ENCODE results near the gene FOXN3.
A peak's percentile ranks its signal among the peaks of the same experiment; 100 is the strongest.

FOXN3 gene

DNA sequence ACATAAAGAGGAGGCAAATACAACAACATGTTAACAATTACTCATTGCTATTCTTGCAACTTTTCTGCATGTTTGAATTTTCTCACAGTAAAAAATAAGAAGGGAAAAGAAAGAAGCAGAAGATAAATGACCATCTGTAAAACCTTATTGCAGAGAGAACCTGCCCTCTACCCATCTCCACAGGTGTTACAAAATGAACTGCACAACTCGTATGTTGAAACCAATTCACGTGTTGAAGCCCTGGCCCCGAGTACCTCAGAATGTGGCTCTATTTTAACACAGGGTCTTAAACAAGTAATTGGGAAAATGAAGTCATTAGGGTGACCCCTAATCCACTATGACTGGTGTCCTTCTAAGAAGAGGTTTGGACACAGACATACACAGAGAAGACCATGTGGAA lies 39.5 kb downstream of the FOXN3 start:
- Mint-ChIP-seq H3K36me3 (peaks cover 15% of the 10 kb centered on the region), H3K27me3 (no peaks in the 10 kb centered on the region), H3K4me1 (peaks cover 31% of the 10 kb centered on the region), H3K27ac (peak overlapping the region; percentile 62), H3K4me3 (no peak overlapping the region), H3K9me3 (peaks cover 2% of the 10 kb centered on the region)
- DNase-seq (ENCODE audit: low spot score in 2 of 2) = no peak
- ATAC-seq (ENCODE audit: low read depth) = no peak

DNA sequence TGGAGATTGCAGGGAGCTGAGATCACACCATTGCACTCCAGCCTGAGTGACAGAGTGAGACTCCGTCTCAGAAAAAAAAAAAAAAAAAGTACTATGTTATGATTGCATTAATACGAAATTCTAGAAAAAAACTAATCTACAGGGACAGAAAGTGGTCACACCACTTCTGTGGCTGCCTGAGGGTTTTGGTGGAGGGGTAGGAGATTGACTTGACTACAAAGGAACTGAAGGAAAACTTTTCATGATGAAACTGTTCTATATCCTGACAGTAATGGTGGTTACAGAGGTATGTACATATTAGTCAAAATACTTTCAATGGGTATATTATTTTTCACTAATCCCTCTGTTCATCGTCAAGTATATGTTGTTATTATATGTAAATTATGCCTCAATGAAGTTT lies 42.1 kb downstream of the FOXN3 start:
- H3K9me3 Mint-ChIP-seq = no peaks in the 10 kb centered on the region
- H3K36me3 Mint-ChIP-seq = peaks cover 6% of the 10 kb centered on the region
- no peak overlapping the region for H3K27ac Mint-ChIP-seq
- no peak overlapping the region for H3K4me3 Mint-ChIP-seq
- peaks cover 35% of the 10 kb centered on the region for H3K4me1 Mint-ChIP-seq
- ATAC-seq (ENCODE audit: low read depth) = no peak
- H3K27me3 Mint-ChIP-seq = no peaks in the 10 kb centered on the region
- DNase-seq (ENCODE audit: low spot score in 2 of 2) = no peak

DNA sequence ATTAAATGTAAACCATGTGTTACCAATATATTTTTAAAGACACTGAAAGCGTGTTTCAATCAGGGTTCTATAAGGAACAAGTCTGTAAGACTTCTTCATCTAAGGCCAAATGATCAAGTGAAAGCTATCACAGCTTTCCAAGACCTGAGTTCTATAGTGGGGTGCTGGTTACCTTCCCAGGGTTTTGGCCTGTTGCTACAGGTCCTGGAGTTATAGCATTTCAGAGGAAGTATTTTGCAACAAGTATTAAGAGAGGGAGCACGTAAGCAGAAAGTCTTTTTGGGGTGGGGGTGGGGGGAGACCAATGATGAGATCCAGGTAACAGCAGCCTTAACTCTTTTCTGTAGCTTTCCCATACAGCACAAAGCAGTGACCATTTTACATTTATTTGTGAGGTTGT lies 43.8 kb downstream of the FOXN3 start:
- H3K4me1 Mint-ChIP-seq = peaks cover 36% of the 10 kb centered on the region
- peak overlapping the region; percentile 39 for H3K4me3 Mint-ChIP-seq
- no peak for ATAC-seq (ENCODE audit: low read depth)
- no peaks in the 10 kb centered on the region for H3K9me3 Mint-ChIP-seq
- no peak for DNase-seq (ENCODE audit: low spot score in 2 of 2)
- peak overlapping the region; percentile 51 for H3K27ac Mint-ChIP-seq
- no peaks in the 10 kb centered on the region for H3K27me3 Mint-ChIP-seq
- peaks cover 4% of the 10 kb centered on the region for H3K36me3 Mint-ChIP-seq

DNA sequence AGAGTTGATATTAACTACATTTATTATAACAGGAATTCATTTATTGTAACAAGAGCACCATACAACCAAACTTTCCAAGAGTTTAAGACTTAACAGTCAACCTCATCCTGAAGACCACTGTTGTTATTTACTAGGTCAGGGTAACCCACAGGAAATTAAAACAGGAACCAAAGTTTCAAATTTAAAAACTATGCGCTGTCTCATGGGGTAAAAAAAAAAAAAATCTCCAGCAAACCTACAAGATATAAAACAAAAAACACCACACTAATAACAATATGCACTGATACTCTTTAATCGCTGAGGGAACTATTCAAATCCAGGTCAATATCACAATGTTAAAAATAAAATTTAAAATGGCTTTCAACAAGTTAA lies 44.5 kb downstream of the FOXN3 start:
- DNase-seq (ENCODE audit: low spot score in 2 of 2) = no peak
- ATAC-seq (ENCODE audit: low read depth) = peak; percentile 63
- H3K27me3 Mint-ChIP-seq = no peaks in the 10 kb centered on the region
- no peaks in the 10 kb centered on the region for H3K9me3 Mint-ChIP-seq
- peaks cover 4% of the 10 kb centered on the region for H3K36me3 Mint-ChIP-seq
- H3K4me1 Mint-ChIP-seq = peaks cover 29% of the 10 kb centered on the region
- H3K4me3 Mint-ChIP-seq = peak overlapping the region; percentile 48
- peak overlapping the region; percentile 51 for H3K27ac Mint-ChIP-seq

DNA sequence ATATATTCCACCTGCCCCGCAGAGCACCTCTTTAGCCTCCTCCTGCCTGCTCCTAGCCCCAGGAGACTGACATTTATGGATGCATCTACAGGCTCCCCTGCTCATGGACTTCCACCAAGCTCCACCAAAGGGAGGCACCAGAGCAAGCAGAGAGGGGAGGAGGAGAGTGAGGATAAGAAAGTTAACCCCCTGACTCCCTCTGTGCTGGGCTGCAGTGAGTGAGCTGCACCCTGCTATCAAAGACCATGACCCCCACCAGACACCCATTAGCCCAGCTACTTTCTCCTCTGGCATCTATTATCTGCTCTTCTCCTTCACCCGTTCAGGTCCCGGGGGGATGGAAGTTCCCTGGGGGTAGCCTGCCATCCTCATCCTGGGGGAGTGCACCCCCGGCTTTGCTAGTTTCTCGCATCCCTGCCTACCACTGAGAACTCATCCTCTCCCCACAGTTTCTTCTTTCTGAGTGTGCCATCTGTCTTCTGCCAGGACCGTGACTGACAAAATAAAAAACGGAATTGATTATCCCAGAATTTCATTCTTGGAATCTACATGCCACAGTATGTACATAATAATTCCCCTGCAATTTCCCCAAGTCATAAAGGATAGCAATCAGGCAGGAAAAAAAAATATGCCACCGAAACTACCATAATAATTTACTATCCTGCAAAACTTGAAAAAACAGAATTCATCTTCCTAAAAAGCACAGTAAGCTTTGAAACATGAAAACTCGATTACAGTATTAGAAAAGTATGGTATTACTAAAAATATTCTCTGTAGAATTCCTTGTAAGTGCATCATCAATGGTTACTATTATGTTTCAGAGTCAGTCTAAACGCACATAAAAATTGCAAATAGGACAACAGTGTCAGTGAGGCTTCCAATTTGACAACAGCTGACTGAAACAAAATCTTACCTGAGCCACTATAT lies 45.2 kb downstream of the FOXN3 start:
- Mint-ChIP-seq H3K4me1 (peaks cover 30% of the 10 kb centered on the region), H3K27ac (peak overlapping the region; percentile 51), H3K27me3 (no peaks in the 10 kb centered on the region), H3K9me3 (no peaks in the 10 kb centered on the region), H3K4me3 (no peak overlapping the region), H3K36me3 (peaks cover 4% of the 10 kb centered on the region)
- no peak for DNase-seq (ENCODE audit: low spot score in 2 of 2)
- no peak for ATAC-seq (ENCODE audit: low read depth)

DNA sequence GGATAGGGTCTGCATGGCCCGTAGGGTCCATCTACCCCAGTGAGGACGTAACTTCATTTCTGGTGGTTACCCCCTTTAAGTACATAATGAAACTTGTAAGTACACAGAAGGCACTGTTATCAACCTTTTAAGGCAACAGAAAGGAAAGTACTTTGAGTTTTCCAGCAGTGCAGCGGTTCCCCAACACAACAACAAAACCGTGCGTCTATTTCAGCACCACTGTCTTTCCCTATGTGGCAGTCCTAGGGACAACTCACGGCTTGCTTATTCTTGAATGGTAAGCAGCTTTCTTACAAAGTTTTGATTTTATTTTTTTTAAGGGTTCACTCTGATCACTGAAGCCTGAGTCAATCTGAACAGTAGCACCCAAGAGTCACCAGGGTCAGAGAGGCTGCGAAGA lies 46.3 kb downstream of the FOXN3 start:
- Mint-ChIP-seq H3K36me3 (peaks cover 4% of the 10 kb centered on the region), H3K4me3 (no peak overlapping the region), H3K27me3 (no peaks in the 10 kb centered on the region), H3K27ac (peak overlapping the region; percentile 51), H3K4me1 (peaks cover 34% of the 10 kb centered on the region), H3K9me3 (no peaks in the 10 kb centered on the region)
- ATAC-seq (ENCODE audit: low read depth) (no peak), DNase-seq (ENCODE audit: low spot score in 2 of 2) (no peak)

DNA sequence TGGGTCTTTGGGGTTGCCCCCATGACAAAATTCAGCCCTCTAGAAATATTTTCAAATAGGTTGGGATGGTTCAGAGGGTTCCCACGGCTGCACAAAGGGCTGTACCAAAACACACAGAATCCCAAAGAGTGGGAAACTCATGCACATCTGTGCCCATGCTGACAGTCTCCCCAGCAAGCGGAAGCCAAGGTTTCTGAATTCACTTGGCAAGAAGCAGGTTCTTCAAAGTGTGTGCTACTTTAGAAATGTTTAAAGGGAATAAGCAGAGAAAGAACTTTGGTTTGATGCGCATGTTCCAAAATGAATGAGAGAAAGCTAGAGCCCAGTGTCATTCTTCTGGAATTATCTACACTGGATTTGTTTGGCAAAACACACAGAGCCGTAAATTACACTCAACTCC lies 46.7 kb downstream of the FOXN3 start:
- peaks cover 37% of the 10 kb centered on the region for H3K4me1 Mint-ChIP-seq
- ATAC-seq (ENCODE audit: low read depth) = no peak
- H3K27ac Mint-ChIP-seq = peak overlapping the region; percentile 50

DNA sequence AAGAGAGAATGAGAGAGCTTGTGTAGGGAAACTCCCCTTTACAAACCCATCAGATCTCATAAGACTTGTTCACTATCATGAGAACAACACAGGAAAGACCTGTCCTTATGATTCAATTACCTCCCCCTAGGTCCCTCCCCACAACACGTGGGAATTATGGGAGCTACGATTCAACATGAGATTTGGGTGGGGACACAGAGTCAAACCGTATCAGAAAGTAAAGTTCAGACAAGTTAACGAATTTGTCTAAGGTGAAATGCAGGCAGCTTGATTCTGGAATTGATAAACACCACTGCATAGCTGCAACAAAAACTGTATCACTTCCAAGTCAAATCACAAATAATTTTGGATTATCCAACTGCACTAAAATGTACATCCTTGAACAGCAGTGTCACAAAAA lies 47.4 kb downstream of the FOXN3 start:
- H3K27ac Mint-ChIP-seq = peak overlapping the region; percentile 62
- peaks cover 4% of the 10 kb centered on the region for H3K36me3 Mint-ChIP-seq
- ATAC-seq (ENCODE audit: low read depth) (no peak), DNase-seq (ENCODE audit: low spot score in 2 of 2) (no peak)
- no peaks in the 10 kb centered on the region for H3K9me3 Mint-ChIP-seq
- H3K27me3 Mint-ChIP-seq = no peaks in the 10 kb centered on the region
- peaks cover 44% of the 10 kb centered on the region for H3K4me1 Mint-ChIP-seq
- H3K4me3 Mint-ChIP-seq = no peak overlapping the region

More for the DNA sequence above, 46.7 kb downstream of the FOXN3 start:
- Mint-ChIP-seq H3K36me3 (peaks cover 4% of the 10 kb centered on the region), H3K27me3 (no peaks in the 10 kb centered on the region), H3K4me3 (no peak overlapping the region), H3K9me3 (no peaks in the 10 kb centered on the region)
- no peak for DNase-seq (ENCODE audit: low spot score in 2 of 2)

DNA sequence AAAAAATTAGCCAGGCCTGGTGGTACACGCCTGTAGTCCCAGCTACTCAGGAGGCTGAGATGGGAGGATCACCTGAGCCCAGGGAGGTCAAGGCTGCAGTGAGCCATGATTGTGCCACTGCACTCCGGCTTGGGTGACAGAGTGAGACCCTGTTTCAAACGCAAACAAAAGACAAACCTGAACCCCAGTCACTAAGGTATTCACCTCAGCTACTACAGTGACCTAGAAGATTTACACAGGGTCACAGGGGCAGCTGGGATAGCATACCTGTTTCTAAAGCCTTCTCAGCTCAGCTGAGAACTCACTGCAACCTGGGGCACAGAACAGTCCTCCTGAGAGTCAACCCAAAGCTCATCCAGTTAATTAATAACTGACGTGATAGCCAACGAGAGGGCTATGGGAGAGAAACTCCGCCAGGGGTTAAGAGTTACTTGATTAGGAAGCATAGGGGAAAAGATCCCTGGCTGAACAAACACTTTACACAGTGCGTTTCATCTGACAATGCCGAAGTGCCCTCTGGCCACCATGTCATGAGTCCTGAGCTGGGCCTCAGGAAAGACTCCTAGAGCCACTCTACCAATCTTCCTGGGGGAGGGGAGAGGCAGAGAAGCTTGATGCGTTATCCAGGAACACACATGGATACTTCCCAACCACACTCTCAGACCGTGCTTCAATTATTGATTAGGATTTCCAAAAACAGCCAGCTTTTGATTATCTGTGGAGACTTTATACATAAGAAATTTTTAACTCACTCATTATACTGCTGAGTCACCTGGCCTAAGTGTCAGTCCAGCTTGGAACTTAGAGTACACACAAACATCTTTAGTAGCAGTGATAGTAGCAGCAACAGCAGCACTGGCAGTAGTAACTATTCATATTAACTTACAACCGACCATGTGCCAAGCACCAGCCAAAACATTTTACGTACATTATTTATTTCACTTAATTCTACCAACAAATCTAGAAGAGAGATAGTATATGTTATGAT lies 48.2 kb downstream of the FOXN3 start:
- Mint-ChIP-seq H3K27ac (peak overlapping the region; percentile 62), H3K4me3 (no peak overlapping the region), H3K27me3 (no peaks in the 10 kb centered on the region), H3K36me3 (peaks cover 1% of the 10 kb centered on the region), H3K9me3 (no peaks in the 10 kb centered on the region), H3K4me1 (peaks cover 48% of the 10 kb centered on the region)
- no peak for DNase-seq (ENCODE audit: low spot score in 2 of 2)
- no peak for ATAC-seq (ENCODE audit: low read depth)

DNA sequence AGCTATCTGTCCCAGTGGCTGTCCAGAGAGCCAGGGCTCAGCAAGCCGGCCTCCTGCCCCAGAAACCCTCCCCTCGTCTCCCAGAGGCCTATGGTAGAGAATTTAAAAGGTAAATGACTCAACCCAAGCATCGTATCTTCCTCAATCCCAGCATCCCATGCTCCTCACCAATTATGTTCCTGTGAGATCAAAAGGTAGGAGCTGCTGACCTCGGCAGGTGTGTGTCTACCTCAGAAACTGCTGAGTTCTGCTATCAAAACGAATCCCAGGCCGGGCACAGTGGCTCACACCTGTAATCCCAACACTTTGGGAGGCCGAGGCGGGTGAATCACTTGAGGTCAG lies 49.3 kb downstream of the FOXN3 start:
- Mint-ChIP-seq H3K9me3 (no peaks in the 10 kb centered on the region), H3K27ac (peak overlapping the region; percentile 96), H3K4me3 (no peak overlapping the region), H3K4me1 (peaks cover 48% of the 10 kb centered on the region), H3K36me3 (no peaks in the 10 kb centered on the region), H3K27me3 (no peaks in the 10 kb centered on the region)
- DNase-seq (ENCODE audit: low spot score in 2 of 2) (no peak), ATAC-seq (ENCODE audit: low read depth) (no peak)

DNA sequence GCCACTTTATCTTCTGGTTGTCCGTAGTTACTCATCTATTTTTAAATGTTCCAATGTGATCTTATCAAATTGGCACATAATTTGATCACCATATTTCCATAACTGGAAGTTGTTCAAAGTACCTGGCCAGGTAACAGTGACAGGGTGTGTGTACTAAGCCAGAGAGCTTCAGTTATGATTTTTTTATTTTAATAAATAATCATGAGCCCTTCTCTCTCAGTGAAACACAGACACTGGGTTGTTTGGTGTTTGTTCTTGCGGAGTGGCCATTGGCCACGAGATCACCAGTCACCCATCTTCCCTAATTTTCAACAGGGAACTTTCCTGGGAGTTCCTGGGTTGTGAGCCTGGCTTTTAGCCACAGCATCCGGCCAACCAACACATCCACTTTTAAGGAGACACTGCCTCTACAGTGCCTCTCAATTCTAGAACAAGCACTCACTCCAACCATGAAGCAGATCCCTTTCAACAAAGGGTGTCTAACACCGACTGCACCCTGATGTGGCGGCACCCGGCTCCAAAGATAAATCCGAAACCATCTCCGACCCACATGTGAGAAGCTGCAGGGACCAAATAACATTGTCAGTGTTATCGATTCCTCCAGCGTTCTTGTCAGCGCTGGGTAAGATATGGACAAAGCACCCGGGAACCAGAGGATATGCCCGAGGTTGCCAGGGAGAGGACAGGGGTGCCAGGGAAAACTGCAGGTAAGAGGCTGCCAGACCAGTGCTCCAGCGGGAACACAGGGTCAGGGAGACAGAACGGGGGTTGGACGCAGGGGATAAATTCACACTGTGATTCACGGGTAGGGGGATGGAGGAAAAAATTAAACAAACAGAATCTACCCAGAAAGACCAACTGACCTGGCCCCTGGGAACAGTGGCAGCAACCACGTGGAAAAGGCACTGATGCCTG lies 49.9 kb downstream of the FOXN3 start:
- Mint-ChIP-seq H3K4me1 (peaks cover 42% of the 10 kb centered on the region), H3K36me3 (no peaks in the 10 kb centered on the region), H3K9me3 (no peaks in the 10 kb centered on the region), H3K27me3 (no peaks in the 10 kb centered on the region), H3K27ac (peak overlapping the region; percentile 96), H3K4me3 (no peak overlapping the region)
- DNase-seq (ENCODE audit: low spot score in 2 of 2) (no peak), ATAC-seq (ENCODE audit: low read depth) (no peak)

DNA sequence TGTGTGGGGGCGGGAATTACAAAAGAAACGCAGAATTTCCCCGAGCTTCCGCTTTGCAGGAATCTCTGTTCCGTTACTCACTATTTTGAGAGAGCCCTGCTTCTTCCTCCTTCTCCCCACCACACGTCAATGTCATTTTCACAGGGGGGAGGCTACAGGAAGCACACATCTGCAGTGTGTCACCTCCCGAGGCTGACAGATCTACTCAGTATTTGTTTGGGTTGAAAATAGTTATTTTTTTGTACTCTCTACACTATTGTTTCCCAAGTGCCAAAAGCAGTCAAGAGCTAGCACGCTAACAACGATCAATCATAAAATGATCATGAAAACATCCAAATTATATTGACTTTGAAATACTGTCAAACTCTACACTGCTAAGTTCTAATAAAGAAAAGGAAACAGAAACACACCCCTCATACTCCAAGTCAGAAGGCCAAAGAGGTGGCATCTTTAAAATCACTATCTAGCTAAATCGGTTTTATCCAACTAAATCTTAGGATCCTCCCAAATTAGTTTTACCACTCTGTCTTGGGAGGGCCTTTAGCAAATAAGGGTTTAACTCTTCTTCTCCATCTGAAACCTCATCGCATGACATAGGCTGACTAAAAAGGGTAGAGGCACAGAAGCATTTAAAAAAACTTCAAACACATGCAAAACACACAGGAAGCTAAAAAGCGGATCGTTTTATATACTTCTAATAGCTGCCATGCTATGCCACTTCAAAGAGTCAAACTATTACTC lies 51.8 kb downstream of the FOXN3 start:
- Mint-ChIP-seq H3K27me3 (no peaks in the 10 kb centered on the region), H3K9me3 (no peaks in the 10 kb centered on the region), H3K27ac (peak overlapping the region; percentile 96), H3K4me1 (peaks cover 37% of the 10 kb centered on the region), H3K36me3 (peaks cover 2% of the 10 kb centered on the region), H3K4me3 (peak overlapping the region; percentile 77)
- ATAC-seq (ENCODE audit: low read depth) (peak; percentile 94), DNase-seq (ENCODE audit: low spot score in 2 of 2) (peak; percentile 44 to 56)

DNA sequence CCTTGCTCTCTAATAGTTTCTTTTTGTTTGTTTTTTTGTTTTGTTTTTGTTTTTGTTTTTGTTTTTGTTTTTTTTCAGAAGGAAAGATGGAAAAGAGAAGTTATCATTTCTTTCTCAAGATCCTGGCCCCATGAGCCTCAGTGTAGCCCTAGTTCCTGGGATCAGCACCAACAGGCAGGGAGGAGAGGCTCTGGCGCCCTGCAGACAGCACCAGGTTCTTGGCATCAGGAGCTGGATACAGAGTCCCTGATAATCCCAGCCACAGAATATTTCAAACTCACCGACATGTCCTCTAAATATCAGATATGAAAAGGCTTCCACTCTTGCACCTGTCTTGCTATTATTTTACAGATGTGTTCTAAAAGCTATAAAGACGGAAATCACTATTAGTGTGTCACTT lies 52.7 kb downstream of the FOXN3 start:
- no peaks in the 10 kb centered on the region for H3K27me3 Mint-ChIP-seq
- ATAC-seq (ENCODE audit: low read depth) (no peak), DNase-seq (ENCODE audit: low spot score in 2 of 2) (no peak)
- H3K4me3 Mint-ChIP-seq = peak overlapping the region; percentile 77
- no peaks in the 10 kb centered on the region for H3K9me3 Mint-ChIP-seq
- H3K36me3 Mint-ChIP-seq = peaks cover 5% of the 10 kb centered on the region
- H3K27ac Mint-ChIP-seq = peak overlapping the region; percentile 96
- peaks cover 44% of the 10 kb centered on the region for H3K4me1 Mint-ChIP-seq
